ENCODE data around the gene ROBO2. TPM values are rescaled to one million over a fixed set of nuclear protein-coding genes. Genes with fewer than 3 reads are reported as not detected.

The ROBO2 gene
- total and polyA plus RNA-seq, 10 of the 15 experiments (the other 5 are each of a cell fraction or from before 2014, with no cell fraction given) = 0.22 to 2.5 (median 0.81) TPM

DNA sequence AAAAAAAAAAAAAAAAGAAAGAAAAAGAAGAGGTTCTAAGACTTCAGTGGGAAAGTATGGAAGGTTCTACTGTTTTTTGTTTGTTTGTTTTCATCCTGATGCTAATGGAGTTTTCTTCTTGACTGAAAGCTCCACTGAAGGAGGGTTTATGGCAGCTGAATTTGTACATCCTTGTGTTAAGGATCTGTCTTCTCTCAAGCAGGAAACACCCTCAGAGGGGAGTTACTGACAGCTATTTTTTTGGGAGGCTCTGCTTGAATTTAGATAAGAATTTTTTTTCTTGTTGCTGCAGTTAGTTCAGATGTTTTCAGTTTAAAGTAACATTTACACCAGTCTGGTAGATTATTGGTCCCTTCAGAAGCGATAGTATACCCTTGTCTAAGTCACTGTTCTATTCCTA is 325.3 kb downstream of the ROBO2 start (continued):
- TF ChIP-seq, protein P1, sequence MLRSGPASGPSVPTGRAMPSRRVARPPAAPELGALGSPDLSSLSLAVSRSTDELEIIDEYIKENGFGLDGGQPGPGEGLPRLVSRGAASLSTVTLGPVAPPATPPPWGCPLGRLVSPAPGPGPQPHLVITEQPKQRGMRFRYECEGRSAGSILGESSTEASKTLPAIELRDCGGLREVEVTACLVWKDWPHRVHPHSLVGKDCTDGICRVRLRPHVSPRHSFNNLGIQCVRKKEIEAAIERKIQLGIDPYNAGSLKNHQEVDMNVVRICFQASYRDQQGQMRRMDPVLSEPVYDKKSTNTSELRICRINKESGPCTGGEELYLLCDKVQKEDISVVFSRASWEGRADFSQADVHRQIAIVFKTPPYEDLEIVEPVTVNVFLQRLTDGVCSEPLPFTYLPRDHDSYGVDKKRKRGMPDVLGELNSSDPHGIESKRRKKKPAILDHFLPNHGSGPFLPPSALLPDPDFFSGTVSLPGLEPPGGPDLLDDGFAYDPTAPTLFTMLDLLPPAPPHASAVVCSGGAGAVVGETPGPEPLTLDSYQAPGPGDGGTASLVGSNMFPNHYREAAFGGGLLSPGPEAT (IDR thresholded peaks at IDR 0.05; ENCODE audit: low read depth) = no peak
- TF ChIP-seq RUNX3 (IDR thresholded peaks at IDR 0.05; ENCODE audit: low read length) (no peak), SUZ12 (IDR thresholded peaks at IDR 0.05; ENCODE audit: unreplicated experiment) (no peak), ASH2L (IDR thresholded peaks at IDR 0.05; ENCODE audit: borderline replicate concordance, low read depth) (no peak), POU2F2 (IDR thresholded peaks at IDR 0.05; ENCODE audit: borderline replicate concordance, low read depth, low read length) (no peak), IRF4 (IDR thresholded peaks at IDR 0.05; ENCODE audit: low read depth, low read length) (no peak), PAX8 (IDR thresholded peaks at IDR 0.05) (no peak)
- TF ChIP-seq, protein P2, sequence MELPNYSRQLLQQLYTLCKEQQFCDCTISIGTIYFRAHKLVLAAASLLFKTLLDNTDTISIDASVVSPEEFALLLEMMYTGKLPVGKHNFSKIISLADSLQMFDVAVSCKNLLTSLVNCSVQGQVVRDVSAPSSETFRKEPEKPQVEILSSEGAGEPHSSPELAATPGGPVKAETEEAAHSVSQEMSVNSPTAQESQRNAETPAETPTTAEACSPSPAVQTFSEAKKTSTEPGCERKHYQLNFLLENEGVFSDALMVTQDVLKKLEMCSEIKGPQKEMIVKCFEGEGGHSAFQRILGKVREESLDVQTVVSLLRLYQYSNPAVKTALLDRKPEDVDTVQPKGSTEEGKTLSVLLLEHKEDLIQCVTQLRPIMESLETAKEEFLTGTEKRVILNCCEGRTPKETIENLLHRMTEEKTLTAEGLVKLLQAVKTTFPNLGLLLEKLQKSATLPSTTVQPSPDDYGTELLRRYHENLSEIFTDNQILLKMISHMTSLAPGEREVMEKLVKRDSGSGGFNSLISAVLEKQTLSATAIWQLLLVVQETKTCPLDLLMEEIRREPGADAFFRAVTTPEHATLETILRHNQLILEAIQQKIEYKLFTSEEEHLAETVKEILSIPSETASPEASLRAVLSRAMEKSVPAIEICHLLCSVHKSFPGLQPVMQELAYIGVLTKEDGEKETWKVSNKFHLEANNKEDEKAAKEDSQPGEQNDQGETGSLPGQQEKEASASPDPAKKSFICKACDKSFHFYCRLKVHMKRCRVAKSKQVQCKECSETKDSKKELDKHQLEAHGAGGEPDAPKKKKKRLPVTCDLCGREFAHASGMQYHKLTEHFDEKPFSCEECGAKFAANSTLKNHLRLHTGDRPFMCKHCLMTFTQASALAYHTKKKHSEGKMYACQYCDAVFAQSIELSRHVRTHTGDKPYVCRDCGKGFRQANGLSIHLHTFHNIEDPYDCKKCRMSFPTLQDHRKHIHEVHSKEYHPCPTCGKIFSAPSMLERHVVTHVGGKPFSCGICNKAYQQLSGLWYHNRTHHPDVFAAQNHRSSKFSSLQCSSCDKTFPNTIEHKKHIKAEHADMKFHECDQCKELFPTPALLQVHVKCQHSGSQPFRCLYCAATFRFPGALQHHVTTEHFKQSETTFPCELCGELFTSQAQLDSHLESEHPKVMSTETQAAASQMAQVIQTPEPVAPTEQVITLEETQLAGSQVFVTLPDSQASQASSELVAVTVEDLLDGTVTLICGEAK (IDR thresholded peaks at IDR 0.05; ENCODE audit: borderline replicate concordance) = no peak
- TF ChIP-seq, protein P3, sequence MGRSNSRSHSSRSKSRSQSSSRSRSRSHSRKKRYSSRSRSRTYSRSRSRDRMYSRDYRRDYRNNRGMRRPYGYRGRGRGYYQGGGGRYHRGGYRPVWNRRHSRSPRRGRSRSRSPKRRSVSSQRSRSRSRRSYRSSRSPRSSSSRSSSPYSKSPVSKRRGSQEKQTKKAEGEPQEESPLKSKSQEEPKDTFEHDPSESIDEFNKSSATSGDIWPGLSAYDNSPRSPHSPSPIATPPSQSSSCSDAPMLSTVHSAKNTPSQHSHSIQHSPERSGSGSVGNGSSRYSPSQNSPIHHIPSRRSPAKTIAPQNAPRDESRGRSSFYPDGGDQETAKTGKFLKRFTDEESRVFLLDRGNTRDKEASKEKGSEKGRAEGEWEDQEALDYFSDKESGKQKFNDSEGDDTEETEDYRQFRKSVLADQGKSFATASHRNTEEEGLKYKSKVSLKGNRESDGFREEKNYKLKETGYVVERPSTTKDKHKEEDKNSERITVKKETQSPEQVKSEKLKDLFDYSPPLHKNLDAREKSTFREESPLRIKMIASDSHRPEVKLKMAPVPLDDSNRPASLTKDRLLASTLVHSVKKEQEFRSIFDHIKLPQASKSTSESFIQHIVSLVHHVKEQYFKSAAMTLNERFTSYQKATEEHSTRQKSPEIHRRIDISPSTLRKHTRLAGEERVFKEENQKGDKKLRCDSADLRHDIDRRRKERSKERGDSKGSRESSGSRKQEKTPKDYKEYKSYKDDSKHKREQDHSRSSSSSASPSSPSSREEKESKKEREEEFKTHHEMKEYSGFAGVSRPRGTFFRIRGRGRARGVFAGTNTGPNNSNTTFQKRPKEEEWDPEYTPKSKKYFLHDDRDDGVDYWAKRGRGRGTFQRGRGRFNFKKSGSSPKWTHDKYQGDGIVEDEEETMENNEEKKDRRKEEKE (IDR thresholded peaks at IDR 0.05) = no peak

All from GM12878 (cell line).